Testis (tissue), 3 donors: ENCODE measurements around the gene DDX24. TPM values are rescaled to one million over a fixed set of nuclear protein-coding genes. Genes with fewer than 3 reads are reported as not detected.

ENCODE experiments used
- DNase-seq: peaks from one replicate; pipeline ENCODE4 v3.0.0-alpha.2; 2019
- H3K27ac ChIP-seq, 2 donors: fragments of 200-600 bp; sonication (generic); one replicate each; pipeline ENCODE4 v1.5.1; 2019
- H3K27me3 ChIP-seq: fragments of 200-600 bp; sonication (generic); one replicate; pipeline ENCODE4 v1.5.1; 2019
- H3K36me3 ChIP-seq: fragments of 200-600 bp; sonication (generic); one replicate; pipeline ENCODE4 v1.5.1; 2017; ENCODE audit warnings: low read depth; ENCODE audit errors: missing control alignments
- H3K4me1 ChIP-seq: fragments of 200-600 bp; sonication (generic); one replicate; pipeline ENCODE4 v1.5.1; 2019
- H3K4me3 ChIP-seq, 2 donors: fragments of 200-600 bp; sonication (generic); one replicate each; pipeline ENCODE4 v1.5.1; 2017 to 2019
- H3K9me3 ChIP-seq: fragments of 200-600 bp; sonication (generic); one replicate; pipeline ENCODE4 v1.5.1; 2017
- CTCF ChIP-seq, 3 experiments: fragments of 450-650 bp in 2 of 3; fragments of 200-600 bp in 1 of 3; sonication (generic) in 1 of 3; IDR thresholded peaks; one replicate each; pipeline ENCODE4 v1.5.1; 2016 to 2019; ENCODE audit warnings: antibody characterized with exemption in 3 of 3, mild to moderate bottlenecking in 2 of 3, moderate library complexity in 1 of 3
- POLR2A ChIP-seq: fragments of 450-650 bp; IDR thresholded peaks from one replicate; pipeline ENCODE4 v1.6.1; 2017; ENCODE audit warnings: antibody characterized with exemption, mild to moderate bottlenecking, moderate library complexity
- WGBS, 2 donors: methylation state at CpG; one replicate each; pipeline ENCODE4 v1.1.5; 2018; 5-methylcytosine and 5-hydroxymethylcytosine counted together
- intact Hi-C: fragments of 100-400 bp; cut with DNase I; formaldehyde crosslinking; loops from one replicate; pipeline ENCODE4 v1.15.1; 2023; ENCODE audit warnings: low total_unique reads
- polyA plus RNA-seq: library from polyadenylated mRNA; stranded (reverse); fragments of 350-450 nt; fragmentation: Illumina TruSeq; extraction: RNeasy Lipid Tissue Mini Kit (QIAGEN cat#74804); gene quantifications from one replicate; pipeline ENCODE4 v1.2.3, GENCODE V29; 2014; ENCODE audit warnings: low read depth, low replicate concordance; ENCODE audit not compliant: insufficient read depth
- total RNA-seq, 2 donors: library from RNA; depleted of rRNA; stranded (reverse); fragments of >200 nt; gene quantifications; one replicate each; pipeline ENCODE4 v1.2.3, GENCODE V29; 2016

The DDX24 gene
- total and polyA plus RNA-seq, 3 donors from 2014 or later = 378 to 485 (median 431) TPM

DNA sequence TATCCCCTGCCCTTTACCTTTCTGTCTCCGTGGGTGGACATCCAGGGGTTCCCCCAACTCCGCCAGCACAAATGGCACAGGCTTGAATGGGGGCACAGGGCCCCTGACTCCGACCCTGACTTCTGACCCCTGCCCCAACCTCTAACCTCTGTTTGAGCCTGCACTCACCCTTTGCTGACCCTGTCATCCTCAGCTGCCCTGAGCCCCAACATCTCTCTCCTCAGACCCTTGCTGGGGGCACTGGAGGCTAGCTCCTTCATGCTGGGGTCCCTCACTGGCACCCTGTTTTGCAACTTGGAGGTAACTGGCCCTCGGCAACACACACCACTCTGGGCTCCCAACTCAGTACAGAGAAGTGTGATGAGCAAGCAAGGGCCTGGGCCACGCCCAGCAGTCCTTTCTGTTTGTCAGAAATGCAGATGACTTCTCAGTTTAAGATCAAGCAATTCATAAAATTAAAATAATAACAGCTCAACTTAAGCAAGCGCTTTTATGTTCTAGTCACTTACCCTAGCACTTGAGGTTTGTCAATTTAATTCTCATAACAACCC lies 31.6 kb upstream of the DDX24 start:
- Histone ChIP-seq H3K9me3 (no peaks in the 10 kb centered on the region), H3K27me3 (no peaks in the 10 kb centered on the region), H3K27ac (peak overlapping the region; percentile 86 to 91), H3K4me1 (peaks cover 43% of the 10 kb centered on the region), H3K4me3 (peak overlapping the region in 1 of 2 donors; percentile 57), H3K36me3 (no peaks in the 10 kb centered on the region)
- DNase-seq = peak; percentile 18
- no peak for TF ChIP-seq CTCF (IDR thresholded peaks at IDR 0.05)
- no peak for TF ChIP-seq POLR2A
- intact Hi-C loops = no loop called here
- whole genome bisulfite sequencing, 2 donors = 81 to 90% methylated on average over 6 of the region's 6 CpGs

DNA sequence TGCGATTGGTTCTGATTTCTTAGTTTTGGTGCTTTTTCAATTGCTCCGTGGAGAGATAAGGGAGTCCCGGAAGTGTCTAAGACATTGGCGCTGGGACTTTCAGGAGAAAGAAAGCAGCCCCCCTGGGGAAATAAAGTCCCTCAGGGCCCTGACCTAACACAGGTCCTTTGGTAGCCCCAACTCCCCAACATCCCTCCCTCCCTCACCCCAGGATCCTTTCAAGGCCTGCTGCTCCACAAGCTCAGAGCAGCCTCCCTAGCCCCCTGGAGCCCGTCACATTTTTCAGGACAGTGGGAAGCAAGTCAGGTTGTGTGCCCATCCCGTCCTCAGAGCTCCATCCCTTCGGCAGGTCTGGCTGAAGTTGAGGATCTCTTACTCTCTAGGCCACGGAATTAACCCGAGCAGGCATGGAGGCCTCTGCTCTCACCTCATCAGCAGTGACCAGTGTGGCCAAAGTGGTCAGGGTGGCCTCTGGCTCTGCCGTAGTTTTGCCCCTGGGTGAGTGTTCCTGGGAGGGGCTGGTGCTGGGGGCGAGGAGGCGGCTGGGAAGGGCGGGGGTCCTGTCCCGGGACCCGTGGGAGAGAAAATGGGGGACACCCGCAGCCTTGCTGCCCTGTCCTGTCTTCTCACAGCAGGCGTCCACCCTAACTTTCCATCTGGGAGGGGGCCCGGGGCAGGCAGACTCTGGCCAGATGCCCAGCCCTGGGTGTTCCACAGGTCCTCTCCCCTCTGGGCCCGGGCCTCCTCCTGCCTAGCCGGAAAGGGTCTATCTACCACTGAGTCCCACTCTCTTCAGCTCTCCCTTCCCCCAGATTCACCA lies 30.5 kb upstream of the DDX24 start:
- Histone ChIP-seq H3K27me3 (no peaks in the 10 kb centered on the region), H3K4me3 (peak overlapping the region; percentile 22 to 57), H3K4me1 (peaks cover 43% of the 10 kb centered on the region), H3K9me3 (no peaks in the 10 kb centered on the region), H3K36me3 (no peaks in the 10 kb centered on the region), H3K27ac (peak overlapping the region; percentile 86 to 91)
- intact Hi-C loops = no loop called here
- no peak for TF ChIP-seq POLR2A
- no peak for TF ChIP-seq CTCF (IDR thresholded peaks at IDR 0.05)
- WGBS, 2 donors = 79 to 87% methylated on average over 18 to 20 of the region's 20 CpGs
- peak; percentile 21 for DNase-seq

- Histone ChIP-seq H3K9me3 (no peaks in the 10 kb centered on the region), H3K4me1 (peaks cover 43% of the 10 kb centered on the region), H3K27me3 (no peaks in the 10 kb centered on the region), H3K4me3 (peak within 1 kb of the TSS; percentile 22 to 57), H3K27ac (peak within 1 kb of the TSS; percentile 86 to 91), H3K36me3 (no peaks in the 10 kb centered on the region)
- intact Hi-C loops = no loop called here
- TF ChIP-seq CTCF (IDR thresholded peaks at IDR 0.05) = no peak
- no peak for TF ChIP-seq POLR2A
- WGBS, 2 donors = 59 to 77% methylated on average over 14 of the region's 14 CpGs
- DNase-seq = peak; percentile 87
Observed at GRCh38 chr14:94110552-94111181, 29.7 kb upstream of the DDX24 start, which contains the start of gene IFI27. Gene IFI27 (plus strand): TSS chr14:94110736.

DNA sequence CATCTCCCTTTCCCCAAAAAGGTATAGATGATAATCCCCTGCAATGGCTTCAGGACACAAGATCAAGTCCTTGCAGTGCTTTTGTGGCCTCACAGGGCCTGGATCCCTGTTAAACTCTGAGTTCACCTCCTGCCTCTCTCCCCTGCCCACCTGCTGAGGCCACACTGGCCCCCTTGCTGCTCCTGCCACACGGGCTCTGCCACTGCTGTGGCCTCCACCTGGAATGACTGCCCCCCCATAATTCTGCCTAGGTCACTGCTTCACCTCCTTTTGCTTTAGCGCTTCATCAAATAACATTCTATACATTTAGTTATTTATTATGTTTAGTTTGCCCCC lies 28.9 kb upstream of the DDX24 start:
- intact Hi-C loops = no loop called here
- no peaks in the 10 kb centered on the region for H3K27me3 ChIP-seq
- no peaks in the 10 kb centered on the region for H3K9me3 ChIP-seq
- WGBS, 2 donors = 83 to 100% methylated on average over 2 of the region's 2 CpGs
- H3K36me3 ChIP-seq = no peaks in the 10 kb centered on the region
- no peak overlapping the region for H3K4me3 ChIP-seq
- H3K27ac ChIP-seq = peak overlapping the region; percentile 86 to 91
- no peak for DNase-seq
- H3K4me1 ChIP-seq = peaks cover 37% of the 10 kb centered on the region
- TF ChIP-seq CTCF (IDR thresholded peaks at IDR 0.05) (no peak), POLR2A (no peak)
